ENCODE data around the gene PTGER3.

DNA sequence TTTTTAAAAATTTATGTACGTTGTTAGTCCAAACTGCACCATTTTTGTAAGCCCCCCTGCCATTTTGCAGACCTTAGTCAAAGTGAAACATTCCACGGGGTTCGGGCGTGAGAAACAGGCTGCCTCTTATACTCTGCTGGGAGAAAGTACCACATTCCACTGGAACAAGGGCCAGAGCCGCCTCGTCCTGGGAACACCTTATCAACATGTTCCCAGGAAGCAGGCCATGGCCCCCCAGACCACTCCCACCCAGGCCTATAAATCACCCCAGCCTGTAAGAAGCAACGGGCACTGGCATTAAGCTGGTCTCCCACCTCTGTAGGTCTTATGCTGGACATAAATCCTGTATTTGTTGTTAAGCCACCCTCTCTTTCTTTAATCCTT lies 34.1 kb upstream of the PTGER3 start:
- TF ChIP-seq CTCF (IDR thresholded peaks at IDR 0.05) (no peak), POLR2A (IDR thresholded peaks at IDR 0.05) (no peak), POLR2AphosphoS5 (IDR thresholded peaks at IDR 0.05) (no peak)

Data from gastroesophageal sphincter (tissue), 3 donors.